D341Med (cell line): ENCODE measurements around the gene DCAF8.

Experiments
- DNase-seq: peaks from one replicate; pipeline ENCODE4 v3.0.0; 2012; ENCODE audit warnings: low spot score

Gene DCAF8

GRCh38 chr1:160204526-160205241 is 57.7 kb downstream of the DCAF8 start:
- DNase-seq = peak; percentile 34

GRCh38 chr1:160200786-160201185 is 61.6 kb downstream of the DCAF8 start:
- no peak for DNase-seq

- DNase-seq = no peak
These were observed 65.1 kb downstream of the DCAF8 start for GRCh38 chr1:160197231-160197630.

GRCh38 chr1:160196143-160196542 is 66.2 kb downstream of the DCAF8 start:
- no peak for DNase-seq

GRCh38 chr1:160194737-160195059 is 67.7 kb downstream of the DCAF8 start:
- no peak for DNase-seq

- DNase-seq = no peak
These were observed 68.3 kb downstream of the DCAF8 start for GRCh38 chr1:160193832-160194736.

GRCh38 chr1:160193091-160193819 is 69.1 kb downstream of the DCAF8 start:
- peak; percentile 87 for DNase-seq

GRCh38 chr1:160192234-160192633 is 70.1 kb downstream of the DCAF8 start:
- no peak for DNase-seq

- DNase-seq = no peak
These were observed 70.6 kb downstream of the DCAF8 start for GRCh38 chr1:160191756-160192155.

- no peak for DNase-seq
These were observed 72.4 kb downstream of the DCAF8 start, which contains the start of gene CASQ1 for GRCh38 chr1:160189649-160190625. Gene CASQ1 (plus strand): TSS chr1:160190575. CDS start chr1:160190752, 177 bp downstream.

GRCh38 chr1:160188341-160188740 is 74.0 kb downstream of the DCAF8 start:
- DNase-seq = no peak

GRCh38 chr1:160187407-160187806 is 74.9 kb downstream of the DCAF8 start:
- DNase-seq = no peak

- DNase-seq = no peak
These were observed 75.6 kb downstream of the DCAF8 start for GRCh38 chr1:160186729-160187128.

- DNase-seq = no peak
These were observed 76.1 kb downstream of the DCAF8 start for GRCh38 chr1:160186246-160186645.

GRCh38 chr1:160179336-160179735 is 83.0 kb downstream of the DCAF8 start:
- DNase-seq = no peak

- no peak for DNase-seq
These were observed 83.6 kb downstream of the DCAF8 start for GRCh38 chr1:160178731-160179130.

- no peak for DNase-seq
These were observed 84.7 kb downstream of the DCAF8 start for GRCh38 chr1:160177667-160178066.

GRCh38 chr1:160177231-160177630 is 85.1 kb downstream of the DCAF8 start:
- no peak for DNase-seq

GRCh38 chr1:160171980-160172379 is 90.4 kb downstream of the DCAF8 start:
- DNase-seq = no peak

- no peak for DNase-seq
These were observed 91.0 kb downstream of the DCAF8 start for GRCh38 chr1:160171354-160171753.
